Activated naive CD8-positive, alpha-beta T cell (primary cell): ENCODE measurements around the gene CAPN2.

ENCODE experiments used
- H3K27ac Mint-ChIP-seq: one replicate; pipeline ENCODE4 v1.8.0; 2021; ENCODE audit warnings: mixed read lengths
- H3K27me3 Mint-ChIP-seq: one replicate; pipeline ENCODE4 v1.8.0; 2021; ENCODE audit warnings: mixed read lengths
- H3K36me3 Mint-ChIP-seq: one replicate; pipeline ENCODE4 v1.8.0; 2021; ENCODE audit warnings: mixed read lengths
- H3K4me1 Mint-ChIP-seq: one replicate; pipeline ENCODE4 v1.8.0; 2021; ENCODE audit warnings: low read depth, mixed read lengths
- H3K4me3 Mint-ChIP-seq: one replicate; pipeline ENCODE4 v1.8.0; 2021; ENCODE audit warnings: mild to moderate bottlenecking, mixed read lengths
- H3K9me3 Mint-ChIP-seq: one replicate; pipeline ENCODE4 v1.8.0; 2021; ENCODE audit warnings: low read depth, mixed read lengths

CAPN2 gene

DNA sequence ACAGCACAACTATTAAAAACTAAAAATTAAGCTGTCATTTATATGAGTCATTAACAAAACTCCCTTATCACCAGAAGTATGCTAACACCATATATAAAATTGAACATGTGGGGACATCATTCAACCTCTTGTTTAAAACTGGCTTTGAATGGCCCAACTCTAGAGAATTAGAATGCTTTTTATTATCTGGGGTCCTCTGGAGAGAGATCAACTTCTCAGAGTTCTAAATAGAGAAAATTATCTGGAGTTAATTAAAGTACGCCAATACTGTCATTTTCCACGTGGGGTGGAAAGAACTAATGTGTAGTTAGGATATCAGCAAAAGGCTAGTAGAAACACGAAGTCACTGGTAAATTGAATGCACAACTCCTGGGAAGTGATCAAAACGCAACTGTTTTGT is 21.2 kb upstream of the CAPN2 start:
- H3K4me1 Mint-ChIP-seq: no peaks in the 10 kb centered on the region

DNA sequence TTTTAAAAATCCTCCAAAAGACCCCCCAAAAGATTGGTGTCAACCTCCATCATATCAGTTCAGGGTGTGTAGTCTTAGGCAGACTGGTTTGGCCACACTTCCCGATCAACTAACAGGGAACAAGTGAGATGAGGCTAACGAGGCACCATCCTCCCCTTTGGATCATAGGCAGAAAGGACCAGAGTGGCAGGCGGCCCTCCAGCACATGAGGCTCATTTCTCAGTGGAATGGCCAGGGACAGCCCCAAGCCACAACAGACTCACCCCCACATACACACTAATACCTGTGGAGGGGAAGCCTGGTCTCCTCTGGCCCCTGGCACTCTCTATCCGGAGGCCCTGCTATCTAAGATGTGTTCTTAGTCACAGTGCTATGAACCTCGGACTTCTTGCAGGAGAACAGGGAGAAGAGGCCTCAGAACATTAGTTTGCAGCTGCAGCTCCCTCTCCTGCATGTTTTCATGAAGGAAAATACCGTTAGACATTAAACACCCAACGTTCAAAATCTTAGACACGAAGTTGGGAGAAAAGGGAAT is 17.3 kb upstream of the CAPN2 start:
- H3K4me1 Mint-ChIP-seq: peaks cover 6% of the 10 kb centered on the region
- H3K27me3 Mint-ChIP-seq: no peaks in the 10 kb centered on the region
- H3K4me3 Mint-ChIP-seq: no peak overlapping the region
- H3K9me3 Mint-ChIP-seq: no peaks in the 10 kb centered on the region
- no peak overlapping the region for H3K27ac Mint-ChIP-seq
- H3K36me3 Mint-ChIP-seq: no peaks in the 10 kb centered on the region

More for the DNA sequence above, 21.2 kb upstream of the CAPN2 start:
- H3K36me3 Mint-ChIP-seq: peaks cover 4% of the 10 kb centered on the region
- no peak overlapping the region for H3K27ac Mint-ChIP-seq
- H3K4me3 Mint-ChIP-seq: no peak overlapping the region
- H3K27me3 Mint-ChIP-seq: peaks cover 5% of the 10 kb centered on the region
- peaks cover 4% of the 10 kb centered on the region for H3K9me3 Mint-ChIP-seq

GRCh38 chr1:223695941-223696340 is 16.4 kb upstream of the CAPN2 start:
- H3K36me3 Mint-ChIP-seq: no peaks in the 10 kb centered on the region
- no peaks in the 10 kb centered on the region for H3K9me3 Mint-ChIP-seq
- no peak overlapping the region for H3K4me3 Mint-ChIP-seq
- no peak overlapping the region for H3K27ac Mint-ChIP-seq
- H3K4me1 Mint-ChIP-seq: peaks cover 12% of the 10 kb centered on the region
- H3K27me3 Mint-ChIP-seq: no peaks in the 10 kb centered on the region

DNA sequence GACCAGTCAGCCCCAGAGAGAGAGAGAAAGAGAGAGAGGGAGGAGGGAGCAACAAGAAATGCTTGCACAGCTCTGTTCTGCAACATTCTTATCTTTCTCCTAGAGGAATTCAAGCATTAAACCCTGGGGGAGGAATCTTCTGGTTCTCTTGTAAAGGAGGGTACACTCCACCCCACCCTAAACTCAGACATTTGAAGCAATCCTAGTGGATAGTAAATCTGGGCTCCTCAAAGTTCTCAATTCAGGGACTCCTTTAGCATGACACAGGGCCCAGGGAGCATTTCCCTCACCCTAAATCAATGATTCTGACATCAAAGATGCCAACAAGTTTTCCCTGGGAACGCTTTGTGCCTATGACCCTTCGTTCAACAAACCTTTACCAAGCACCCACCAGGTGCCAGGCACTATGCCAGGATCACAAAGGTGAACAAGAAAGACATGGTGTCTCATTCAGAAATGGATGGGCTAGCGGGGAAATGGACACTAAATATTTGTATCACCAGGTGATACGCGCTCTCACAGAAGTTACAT is 11.9 kb upstream of the CAPN2 start:
- Mint-ChIP-seq H3K9me3 (no peaks in the 10 kb centered on the region), H3K27me3 (no peaks in the 10 kb centered on the region), H3K36me3 (no peaks in the 10 kb centered on the region), H3K27ac (peak overlapping the region; percentile 91), H3K4me3 (peak overlapping the region; percentile 53), H3K4me1 (peaks cover 36% of the 10 kb centered on the region)

DNA sequence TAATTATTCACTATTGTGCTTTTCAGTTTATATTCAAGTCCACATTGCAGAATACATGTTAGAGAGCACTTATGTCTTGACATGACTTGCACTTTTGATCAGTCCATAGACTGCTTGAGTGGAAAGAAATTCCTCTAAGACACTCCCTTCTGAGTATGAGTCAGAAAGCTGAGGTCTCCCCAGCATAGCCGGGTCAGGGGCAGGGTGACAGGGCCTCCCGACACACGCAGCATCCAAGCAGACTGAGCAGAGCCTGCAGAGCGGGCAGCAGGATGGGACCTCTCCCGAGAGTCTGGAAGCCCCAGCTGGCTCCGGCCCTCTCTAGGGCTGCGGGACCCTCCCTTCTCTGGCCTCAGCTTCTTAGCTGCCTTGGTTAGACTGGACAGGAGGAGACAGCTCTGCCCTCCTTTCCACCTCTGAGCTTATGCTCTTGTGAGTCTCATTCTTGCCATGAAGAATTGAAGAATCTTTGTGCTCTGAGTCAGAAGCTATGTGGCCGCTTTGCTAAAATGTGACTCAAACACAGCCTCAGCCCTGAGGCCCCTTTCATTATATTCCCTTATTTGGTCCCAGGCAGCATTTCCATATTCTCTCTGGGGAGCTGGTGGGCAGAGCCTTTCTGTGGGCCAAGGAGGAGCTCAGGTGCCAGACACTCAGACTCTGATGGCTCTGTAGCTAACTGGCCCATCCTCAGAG is 11.2 kb upstream of the CAPN2 start:
- H3K9me3 Mint-ChIP-seq: no peaks in the 10 kb centered on the region
- no peaks in the 10 kb centered on the region for H3K27me3 Mint-ChIP-seq
- peak overlapping the region; percentile 91 for H3K27ac Mint-ChIP-seq
- peaks cover 36% of the 10 kb centered on the region for H3K4me1 Mint-ChIP-seq
- peak overlapping the region; percentile 53 for H3K4me3 Mint-ChIP-seq
- H3K36me3 Mint-ChIP-seq: no peaks in the 10 kb centered on the region

GRCh38 chr1:223702735-223703667 is 9.3 kb upstream of the CAPN2 start:
- H3K27ac Mint-ChIP-seq: peak overlapping the region; percentile 84

DNA sequence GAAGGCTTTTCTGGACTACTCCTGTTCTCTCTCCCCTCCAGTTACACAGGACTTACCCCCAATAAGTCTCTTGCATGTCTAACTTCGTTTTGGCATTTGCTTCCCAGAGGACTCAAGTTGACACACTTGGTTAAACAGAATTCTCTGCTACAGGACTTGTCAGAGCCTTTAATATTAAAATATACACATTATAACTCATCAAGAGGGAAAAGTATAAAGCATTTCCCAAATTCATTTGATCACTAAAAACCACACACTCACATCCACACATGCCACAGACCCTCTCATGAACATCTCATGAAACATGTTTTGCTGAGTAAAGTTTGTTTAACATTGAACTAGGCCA is 8.7 kb upstream of the CAPN2 start:
- Mint-ChIP-seq H3K4me1 (peaks cover 33% of the 10 kb centered on the region), H3K27ac (peak overlapping the region; percentile 46), H3K27me3 (no peaks in the 10 kb centered on the region), H3K9me3 (no peaks in the 10 kb centered on the region), H3K4me3 (no peak overlapping the region), H3K36me3 (no peaks in the 10 kb centered on the region)

More at GRCh38 chr1:223702735-223703667, 9.3 kb upstream of the CAPN2 start:
- Mint-ChIP-seq H3K27me3 (no peaks in the 10 kb centered on the region), H3K9me3 (no peaks in the 10 kb centered on the region), H3K4me1 (peaks cover 37% of the 10 kb centered on the region), H3K36me3 (no peaks in the 10 kb centered on the region), H3K4me3 (peak overlapping the region; percentile 31)

DNA sequence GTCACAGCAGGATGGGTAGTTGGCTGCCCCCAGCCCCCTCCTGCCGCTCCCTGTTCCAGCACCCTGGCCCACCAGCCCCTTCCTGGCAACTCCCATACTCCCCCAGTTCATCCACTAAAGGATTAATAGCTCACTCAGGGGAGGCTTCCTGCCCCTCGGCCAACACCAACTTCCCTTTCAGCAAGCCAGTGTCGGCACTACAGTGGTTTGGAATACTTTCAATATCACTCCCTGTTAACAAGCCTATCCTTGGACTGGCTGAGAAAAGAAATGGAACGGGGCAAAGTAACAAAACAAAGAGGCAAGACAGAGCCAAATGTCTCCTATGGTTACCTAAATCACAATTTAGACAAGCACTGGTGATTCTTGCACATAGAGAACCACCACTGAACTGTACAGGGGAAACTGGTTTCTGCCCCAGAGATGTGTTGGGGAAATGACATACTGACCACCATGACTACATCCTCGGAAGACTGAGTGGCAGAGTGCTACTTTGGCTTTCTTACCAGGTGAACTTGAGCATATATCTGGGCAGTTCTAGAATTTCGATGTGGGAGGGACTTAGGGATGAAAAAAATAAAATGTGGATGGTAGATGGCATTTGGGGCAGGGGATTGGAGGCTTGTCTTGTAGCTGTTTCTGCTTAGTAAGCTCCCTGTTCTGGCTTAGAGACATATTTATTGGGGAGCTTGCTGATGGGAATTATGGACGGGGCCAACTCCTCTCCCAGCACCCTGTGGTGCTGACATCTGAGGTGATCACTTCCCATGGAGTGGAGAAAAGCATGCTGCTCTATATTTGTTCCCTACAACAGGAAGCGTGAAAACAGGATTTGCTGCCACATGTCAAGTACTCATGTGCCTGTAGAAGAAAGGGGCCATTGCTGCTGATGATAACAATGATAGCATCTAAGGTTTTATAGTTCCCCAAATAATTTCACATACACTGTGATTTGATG is 7.1 kb upstream of the CAPN2 start:
- Mint-ChIP-seq H3K27ac (peak overlapping the region; percentile 18), H3K36me3 (no peaks in the 10 kb centered on the region), H3K4me1 (peaks cover 33% of the 10 kb centered on the region), H3K9me3 (no peaks in the 10 kb centered on the region), H3K27me3 (no peaks in the 10 kb centered on the region), H3K4me3 (no peak overlapping the region)

DNA sequence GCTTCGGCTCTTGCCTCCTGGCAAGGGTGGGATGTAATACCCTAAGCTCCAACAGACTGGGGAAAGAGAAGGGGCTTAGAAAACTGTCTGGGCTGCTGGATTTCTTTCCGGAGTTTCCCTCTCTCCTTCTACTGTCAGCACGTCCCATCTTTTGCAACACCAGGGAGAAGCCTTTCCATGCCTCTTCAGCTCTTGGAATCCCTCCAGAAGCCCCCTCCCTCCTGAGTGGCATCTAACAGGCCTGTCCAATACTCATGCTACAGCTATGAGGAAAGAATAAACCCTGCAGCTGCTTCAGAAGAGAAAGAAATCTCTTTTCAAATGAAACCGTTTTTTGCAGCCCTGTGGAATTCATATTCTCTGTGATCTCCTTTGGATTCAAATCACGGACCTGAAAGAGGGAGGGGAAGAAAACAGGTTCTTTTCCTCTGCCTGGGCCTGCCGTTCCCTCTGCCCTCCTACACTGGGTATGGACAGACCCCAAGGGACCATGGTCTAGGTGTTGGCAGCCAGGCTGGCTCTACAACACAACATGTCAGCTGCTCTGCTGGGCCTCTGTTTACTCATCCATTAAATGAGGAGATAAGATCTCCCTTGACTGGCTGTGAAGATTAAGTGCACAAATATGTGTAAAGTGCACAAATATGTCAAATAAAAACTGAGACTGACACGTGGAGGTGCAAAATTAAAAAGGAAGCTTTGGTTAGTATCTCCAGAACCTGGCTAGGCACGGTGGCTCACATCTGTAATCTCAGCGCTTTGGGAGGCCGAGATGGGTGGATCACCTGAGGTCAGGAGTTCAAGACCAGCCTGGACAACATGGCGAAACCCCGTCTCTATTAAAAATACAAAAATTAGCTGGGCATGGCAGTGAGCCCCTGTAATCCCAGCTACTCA is 6.0 kb upstream of the CAPN2 start:
- Mint-ChIP-seq H3K4me1 (peaks cover 33% of the 10 kb centered on the region), H3K4me3 (no peak overlapping the region), H3K27ac (no peak overlapping the region), H3K36me3 (no peaks in the 10 kb centered on the region), H3K9me3 (no peaks in the 10 kb centered on the region), H3K27me3 (no peaks in the 10 kb centered on the region)

DNA sequence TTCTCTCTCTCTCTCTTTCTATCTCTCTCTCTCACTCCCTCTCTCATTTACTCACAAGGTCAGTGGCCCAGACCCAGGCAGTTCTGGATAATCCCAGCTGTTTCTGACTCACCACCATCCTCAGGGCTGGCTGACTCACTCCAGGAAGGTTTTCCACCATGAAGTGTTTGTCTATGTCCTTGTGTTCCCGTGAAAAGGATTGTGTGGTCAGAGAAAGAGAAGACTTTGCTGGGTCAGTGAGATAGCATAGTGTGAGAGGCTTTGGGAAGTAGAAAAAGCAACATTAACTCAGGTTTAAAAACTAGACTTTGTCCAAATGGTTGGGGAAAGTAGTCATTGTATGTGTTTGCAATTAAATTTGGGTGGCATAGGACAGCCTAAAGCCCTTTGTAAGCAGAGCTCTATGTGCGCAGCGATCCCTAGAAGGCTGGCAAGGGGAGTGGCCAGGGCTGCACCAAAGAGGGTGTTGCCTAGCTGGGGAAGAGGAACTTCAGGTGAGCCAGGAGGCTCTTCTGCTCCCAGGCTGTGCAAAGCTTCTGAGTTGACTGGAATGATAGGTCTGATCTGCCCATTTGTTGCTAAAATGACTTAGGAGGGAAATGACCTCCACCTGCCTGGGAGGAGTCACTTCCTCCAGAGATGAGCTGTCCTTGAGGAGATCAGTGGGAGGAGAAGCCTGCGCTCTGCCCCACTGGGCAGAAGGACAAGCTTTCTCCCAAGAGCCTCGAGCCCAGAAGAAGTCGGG is 4.9 kb upstream of the CAPN2 start:
- no peaks in the 10 kb centered on the region for H3K36me3 Mint-ChIP-seq
- H3K27me3 Mint-ChIP-seq: no peaks in the 10 kb centered on the region
- no peak overlapping the region for H3K27ac Mint-ChIP-seq
- H3K4me1 Mint-ChIP-seq: peaks cover 36% of the 10 kb centered on the region
- no peak overlapping the region for H3K4me3 Mint-ChIP-seq
- H3K9me3 Mint-ChIP-seq: no peaks in the 10 kb centered on the region

DNA sequence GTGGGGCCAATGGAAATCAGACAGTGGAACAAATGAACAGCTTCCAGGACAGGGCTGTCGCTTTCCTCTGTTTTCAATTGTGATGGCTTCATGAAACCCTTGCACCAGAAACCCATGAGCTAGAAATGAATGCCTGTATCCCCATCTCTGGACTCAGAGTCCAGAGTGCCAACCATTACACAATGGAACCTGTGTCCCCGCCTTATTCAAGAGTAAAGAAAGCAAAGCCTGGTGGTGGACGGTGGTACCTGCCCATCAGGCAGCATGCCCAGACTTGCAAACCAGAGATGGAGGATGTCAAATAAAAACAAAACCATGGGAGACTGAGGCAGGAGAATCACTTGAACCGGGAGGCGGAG is 4.4 kb upstream of the CAPN2 start:
- Mint-ChIP-seq H3K4me1 (peaks cover 31% of the 10 kb centered on the region), H3K27ac (no peak overlapping the region), H3K36me3 (no peaks in the 10 kb centered on the region), H3K4me3 (no peak overlapping the region), H3K27me3 (no peaks in the 10 kb centered on the region), H3K9me3 (no peaks in the 10 kb centered on the region)

- Mint-ChIP-seq H3K4me3 (no peak overlapping the region), H3K27ac (no peak overlapping the region), H3K4me1 (peaks cover 33% of the 10 kb centered on the region)
Observed at GRCh38 chr1:223708651-223709268, 3.6 kb upstream of the CAPN2 start.

GRCh38 chr1:223709598-223709997 is 2.7 kb upstream of the CAPN2 start:
- H3K9me3 Mint-ChIP-seq: no peaks in the 10 kb centered on the region
- H3K4me1 Mint-ChIP-seq: peaks cover 39% of the 10 kb centered on the region
- H3K27me3 Mint-ChIP-seq: no peaks in the 10 kb centered on the region
- H3K36me3 Mint-ChIP-seq: no peaks in the 10 kb centered on the region
- no peak overlapping the region for H3K27ac Mint-ChIP-seq
- H3K4me3 Mint-ChIP-seq: no peak overlapping the region

More at GRCh38 chr1:223708651-223709268, 3.6 kb upstream of the CAPN2 start:
- H3K27me3 Mint-ChIP-seq: no peaks in the 10 kb centered on the region
- H3K9me3 Mint-ChIP-seq: no peaks in the 10 kb centered on the region
- no peaks in the 10 kb centered on the region for H3K36me3 Mint-ChIP-seq
